Activated CD8-positive, alpha-beta memory T cell treated with anti-CD3 and anti-CD28 coated beads for 24 hours (primary cell): Measurements from ENCODE around the gene CCDC57.

Source experiments
- DNase-seq: peaks from one replicate; pipeline ENCODE4 v3.0.0-alpha.2; 2020

The CCDC57 gene

GRCh38 chr17:82088838-82089722 is 123.6 kb downstream of the CCDC57 start:
- DNase-seq: no peak

- no peak for DNase-seq
Observed at GRCh38 chr17:82087961-82088837, 124.4 kb downstream of the CCDC57 start.

GRCh38 chr17:82086941-82087906 is 125.4 kb downstream of the CCDC57 start:
- no peak for DNase-seq

GRCh38 chr17:82085931-82086764 is 126.5 kb downstream of the CCDC57 start:
- no peak for DNase-seq

- DNase-seq: no peak
Observed at GRCh38 chr17:82085031-82085861, 127.4 kb downstream of the CCDC57 start.

GRCh38 chr17:82084373-82085030 is 128.1 kb downstream of the CCDC57 start:
- no peak for DNase-seq

GRCh38 chr17:82083533-82084359 is 128.9 kb downstream of the CCDC57 start:
- no peak for DNase-seq

- no peak for DNase-seq
Observed at GRCh38 chr17:82083009-82083408, 129.6 kb downstream of the CCDC57 start.

GRCh38 chr17:82082456-82082855 is 130.2 kb downstream of the CCDC57 start:
- no peak for DNase-seq

GRCh38 chr17:82081966-82082365 is 130.7 kb downstream of the CCDC57 start:
- no peak for DNase-seq

GRCh38 chr17:82081546-82081945 is 131.1 kb downstream of the CCDC57 start:
- DNase-seq: no peak

GRCh38 chr17:82080789-82081464 is 131.7 kb downstream of the CCDC57 start:
- DNase-seq: no peak

GRCh38 chr17:82080048-82080788 is 132.4 kb downstream of the CCDC57 start:
- DNase-seq: no peak

- DNase-seq: no peak
Observed at GRCh38 chr17:82079001-82079677, 133.5 kb downstream of the CCDC57 start.

GRCh38 chr17:82078433-82078832 is 134.2 kb downstream of the CCDC57 start:
- no peak for DNase-seq

GRCh38 chr17:82077617-82078358 is 134.9 kb downstream of the CCDC57 start:
- DNase-seq: no peak
